Sigmoid colon (tissue), 7 donors: ENCODE measurements around the gene CLEC16A. TPM values are rescaled to one million over a fixed set of nuclear protein-coding genes. Genes with fewer than 3 reads are reported as not detected.
A peak's percentile ranks its signal among the peaks of the same experiment; 100 is the strongest.

ENCODE experiments used
- DNase-seq: peaks from one replicate; pipeline ENCODE4 v3.0.0-alpha.2; 2019
- H3K27ac ChIP-seq, 4 donors: fragments of 200-600 bp; sonication (generic); one replicate each; pipeline ENCODE4 v1.5.1; 2016 to 2019; ENCODE audit warnings: mild to moderate bottlenecking in 1 of 4
- H3K27me3 ChIP-seq, 3 donors: fragments of 200-600 bp; sonication (generic); one replicate each; pipeline ENCODE4 v1.5.1; 2019; ENCODE audit warnings: mild to moderate bottlenecking in 1 of 3
- H3K36me3 ChIP-seq, 4 donors: fragments of 200-600 bp; sonication (generic); one replicate each; pipeline ENCODE4 v1.5.1; 2016 to 2019
- H3K4me1 ChIP-seq, 4 donors: fragments of 200-600 bp; sonication (generic); one replicate each; pipeline ENCODE4 v1.5.1; 2017 to 2019
- H3K4me3 ChIP-seq, 4 donors: fragments of 200-600 bp; sonication (generic); one replicate each; pipeline ENCODE4 v1.5.1; 2017 to 2019; ENCODE audit warnings: mild to moderate bottlenecking in 2 of 4, moderate library complexity in 1 of 4
- H3K9me3 ChIP-seq, 4 donors: fragments of 200-600 bp in 3 of 4; sonication (generic) in 3 of 4; one replicate each; pipeline versions ENCODE4 v1.5.1 to v1.6.1; 2013 to 2019
- CTCF ChIP-seq, 4 experiments: fragments of 450-650 bp in 3 of 4; fragments of 200-600 bp in 1 of 4; IDR thresholded peaks; one replicate each; pipeline ENCODE4 v1.5.1; 2016 to 2019; ENCODE audit warnings: antibody characterized with exemption in 4 of 4, mild to moderate bottlenecking in 3 of 4, moderate library complexity in 2 of 4
- EP300 ChIP-seq, 4 donors: sonication (generic); formaldehyde crosslinking; IDR thresholded peaks; one replicate each; pipeline ENCODE4 v1.6.1; 2017; ENCODE audit warnings: antibody characterized with exemption in 4 of 4
- POLR2A ChIP-seq, 2 donors: fragments of 450-650 bp; IDR thresholded peaks; one replicate each; pipeline ENCODE4 v1.6.1; 2016; ENCODE audit warnings: antibody characterized with exemption in 2 of 2, mild to moderate bottlenecking in 2 of 2, moderate library complexity in 2 of 2
- POLR2AphosphoS5 ChIP-seq, 4 donors: sonication (generic); formaldehyde crosslinking; IDR thresholded peaks; one replicate each; pipeline ENCODE4 v1.6.1; 2017; ENCODE audit warnings: antibody characterized with exemption in 4 of 4
- WGBS, 2 donors: extraction: QIAGEN DNeasy Blood & Tissue Kit; methylation state at CpG; one replicate each; pipeline ENCODE4 v1.1.7; 2013; 5-methylcytosine and 5-hydroxymethylcytosine counted together
- intact Hi-C: fragments of 100-400 bp; cut with DNase I; formaldehyde crosslinking; loops from one replicate; pipeline ENCODE4 v1.15.1; 2023
- polyA plus RNA-seq, 3 donors: library from polyadenylated mRNA; stranded (reverse); fragments of 200-250 nt; gene quantifications; one replicate each; pipeline ENCODE4 v1.2.3, GENCODE V29; 2013
- total RNA-seq, 4 donors: library from RNA; depleted of rRNA; stranded (reverse); fragments of >200 nt; gene quantifications; one replicate each; pipeline ENCODE4 v1.1.0, GENCODE V29; 2016
- donor health status: healthy with polysubstance abuse.
- donor health status: Bipolar disorder and iron deficiency.
- donor health status: healthy.

CLEC16A gene
- total and polyA plus RNA-seq, 7 donors = 9.6 to 35.2 (median 24.6) TPM

GRCh38 chr16:11042191-11042590 is 97.8 kb downstream of the CLEC16A start:
- no peak for TF ChIP-seq POLR2A (IDR thresholded peaks at IDR 0.05)
- no peak for TF ChIP-seq EP300 (IDR thresholded peaks at IDR 0.05)
- no peak for TF ChIP-seq POLR2AphosphoS5 (IDR thresholded peaks at IDR 0.05)
- no peak for TF ChIP-seq CTCF (IDR thresholded peaks at IDR 0.05)
- Histone ChIP-seq H3K4me1 (peaks cover 0 to 10% (median 6%) of the 10 kb centered on the region in 4 donors), H3K36me3 (peaks cover 0 to 57% (median 15%) of the 10 kb centered on the region in 4 donors), H3K27ac (no peak overlapping the region), H3K4me3 (no peak overlapping the region), H3K9me3 (no peaks in the 10 kb centered on the region), H3K27me3 (no peaks in the 10 kb centered on the region)
- DNase-seq = peak; percentile 55
- 94 to 96% methylated on average over 11 of the region's 11 CpGs for WGBS, 2 donors
- intact Hi-C loops = no loop called here

GRCh38 chr16:11045441-11045840 is 101.1 kb downstream of the CLEC16A start:
- H3K27ac ChIP-seq = no peak overlapping the region
- intact Hi-C loops = no loop called here
- DNase-seq = peak; percentile 29
- no peaks in the 10 kb centered on the region for H3K9me3 ChIP-seq
- WGBS, 2 donors = 93 to 95% methylated on average over 5 of the region's 5 CpGs
- no peaks in the 10 kb centered on the region for H3K27me3 ChIP-seq
- H3K4me3 ChIP-seq = no peak overlapping the region
- peaks cover 0 to 21% (median 15%) of the 10 kb centered on the region in 4 donors for H3K4me1 ChIP-seq
- H3K36me3 ChIP-seq = peaks cover 0 to 43% (median 12%) of the 10 kb centered on the region in 4 donors
- TF ChIP-seq POLR2A (IDR thresholded peaks at IDR 0.05) (no peak), POLR2AphosphoS5 (IDR thresholded peaks at IDR 0.05) (no peak), CTCF (IDR thresholded peaks at IDR 0.05) (no peak), EP300 (IDR thresholded peaks at IDR 0.05) (no peak)

- intact Hi-C loops = no loop called here
- DNase-seq = peak; percentile 58
- TF ChIP-seq EP300 (IDR thresholded peaks at IDR 0.05) (no peak), POLR2AphosphoS5 (IDR thresholded peaks at IDR 0.05) (no peak), POLR2A (IDR thresholded peaks at IDR 0.05) (no peak)
- H3K4me3 ChIP-seq = no peak overlapping the region
- no peaks in the 10 kb centered on the region for H3K27me3 ChIP-seq
- peaks cover 0 to 39% (median 10%) of the 10 kb centered on the region in 4 donors for H3K36me3 ChIP-seq
- H3K9me3 ChIP-seq = no peaks in the 10 kb centered on the region
- H3K4me1 ChIP-seq = peaks cover 0 to 21% (median 15%) of the 10 kb centered on the region in 4 donors
- 84 to 88% methylated on average over 5 of the region's 5 CpGs for WGBS, 2 donors
- no peak overlapping the region for H3K27ac ChIP-seq
Observed at GRCh38 chr16:11045846-11046245, 101.5 kb downstream of the CLEC16A start.

GRCh38 chr16:11046382-11046931 is 102.1 kb downstream of the CLEC16A start:
- TF ChIP-seq POLR2A (IDR thresholded peaks at IDR 0.05) = no peak
- no peak for TF ChIP-seq EP300 (IDR thresholded peaks at IDR 0.05)
- no peak for TF ChIP-seq POLR2AphosphoS5 (IDR thresholded peaks at IDR 0.05)
- TF ChIP-seq CTCF (IDR thresholded peaks at IDR 0.05) = no peak
- H3K36me3 ChIP-seq = peaks cover 0 to 38% (median 9%) of the 10 kb centered on the region in 4 donors
- 83 to 86% methylated on average over 5 of the region's 5 CpGs for WGBS, 2 donors
- DNase-seq = peak; percentile 3
- H3K4me1 ChIP-seq = peaks cover 0 to 21% (median 15%) of the 10 kb centered on the region in 4 donors
- no peaks in the 10 kb centered on the region for H3K27me3 ChIP-seq
- H3K9me3 ChIP-seq = no peaks in the 10 kb centered on the region
- no peak overlapping the region for H3K4me3 ChIP-seq
- intact Hi-C loops = no loop called here
- H3K27ac ChIP-seq = peak overlapping the region in 3 of 4 donors; percentile 9 to 47 (median 40)

GRCh38 chr16:11047057-11047456 is 102.7 kb downstream of the CLEC16A start:
- DNase-seq = peak; percentile 57
- WGBS, 2 donors = 76% methylated on average over 4 of the region's 4 CpGs
- H3K4me1 ChIP-seq = peaks cover 0 to 21% (median 15%) of the 10 kb centered on the region in 4 donors
- no peak overlapping the region for H3K4me3 ChIP-seq
- TF ChIP-seq POLR2A (IDR thresholded peaks at IDR 0.05) (no peak), CTCF (IDR thresholded peaks at IDR 0.05) (no peak), EP300 (IDR thresholded peaks at IDR 0.05) (peak in 1 of 4 donors; percentile 6), POLR2AphosphoS5 (IDR thresholded peaks at IDR 0.05) (peak; percentile 57 to 76 (median 74))
- intact Hi-C loops = no loop called here
- peak overlapping the region in 3 of 4 donors; percentile 33 to 47 (median 40) for H3K27ac ChIP-seq
- peaks cover 0 to 38% (median 9%) of the 10 kb centered on the region in 4 donors for H3K36me3 ChIP-seq
- H3K27me3 ChIP-seq = no peaks in the 10 kb centered on the region
- H3K9me3 ChIP-seq = no peaks in the 10 kb centered on the region
